HG03342 (cell line): ENCODE data around the gene IGF2BP2.
"Not testable (repeated sequence)": the region's sequence is repeated elsewhere in the genome, so short reads cannot be mapped to it uniquely, and the experiment has no call there.

Experiments
- ATAC-seq: cut with Tn5 transposase; IDR thresholded peaks from one replicate; pipeline ENCODE4 v1.9.1; 2021; ENCODE audit warnings: mild to moderate bottlenecking, moderate library complexity; ENCODE audit not compliant: unreplicated experiment

IGF2BP2 gene

GRCh38 chr3:185838417-185838989, 13.7 kb upstream of the IGF2BP2 start:
- ATAC-seq, result not testable (repeated sequence)

- ATAC-seq, result no peak
Observed at GRCh38 chr3:185837414-185837813, 12.6 kb upstream of the IGF2BP2 start.

GRCh38 chr3:185831990-185832389, 7.1 kb upstream of the IGF2BP2 start:
- ATAC-seq, result no peak

GRCh38 chr3:185831195-185831594, 6.4 kb upstream of the IGF2BP2 start:
- no peak for ATAC-seq

GRCh38 chr3:185830018-185830797, 5.4 kb upstream of the IGF2BP2 start:
- ATAC-seq, result no peak

- no peak for ATAC-seq
Observed at GRCh38 chr3:185828755-185829154, 3.9 kb upstream of the IGF2BP2 start.

GRCh38 chr3:185827595-185828344, 2.9 kb upstream of the IGF2BP2 start:
- no peak for ATAC-seq

- peak; percentile 37 for ATAC-seq
Observed at GRCh38 chr3:185825639-185826481, 1.0 kb upstream of the IGF2BP2 start.

- peak; percentile 8 for ATAC-seq
Observed at GRCh38 chr3:185824051-185825005, 514 bp downstream of the IGF2BP2 start.

- ATAC-seq, result no peak
Observed at GRCh38 chr3:185823078-185824044, 1.5 kb downstream of the IGF2BP2 start.

- ATAC-seq, result no peak
Observed at GRCh38 chr3:185822221-185823000, 2.4 kb downstream of the IGF2BP2 start.

- ATAC-seq, result no peak
Observed at GRCh38 chr3:185820973-185821758, 3.7 kb downstream of the IGF2BP2 start.

GRCh38 chr3:185818267-185818875, 6.5 kb downstream of the IGF2BP2 start:
- no peak for ATAC-seq

- no peak for ATAC-seq
Observed at GRCh38 chr3:185815391-185816282, 9.2 kb downstream of the IGF2BP2 start.

GRCh38 chr3:185813691-185814215, 11.1 kb downstream of the IGF2BP2 start:
- ATAC-seq, result no peak
